IMR-90 (cell line): Measurements from ENCODE around the gene DNAAF6. TPM values are rescaled to one million over a fixed set of nuclear protein-coding genes. Genes with fewer than 3 reads are reported as not detected.
"Not testable (repeated sequence)": the region's sequence is repeated elsewhere in the genome, so short reads cannot be mapped to it uniquely, and the experiment has no call there.

ENCODE experiments used
- ATAC-seq: fragments of 200-7000 bp; cut with Tn5 transposase; 2 replicates; pipeline ENCODE4 v1.9.1; 2020; ENCODE audit warnings: low read depth, mild to moderate bottlenecking, moderate library complexity
- BruUV-seq: library from RNA; stranded (reverse); fragments of 400-500 nt; replicated peaks from 2 replicates; lab custom pipeline; 2021; lab: Mats Ljungman, UMichigan
- CTCF ChIA-PET: fragments of 300-600 bp; formaldehyde crosslinking; extraction: SDS; loops from one replicate; lab custom pipeline; 2021; ENCODE audit warnings: antibody characterized with exemption; lab: Yijun Ruan, JAX
- POLR2A ChIA-PET: fragments of 300-600 bp; sonication (Branson Sonifier 250); formaldehyde crosslinking; loops from one replicate; lab custom pipeline; 2022; ENCODE audit warnings: antibody characterized with exemption; ENCODE audit not compliant: unreplicated experiment; lab: Charles Lee
- DNase-seq: peaks from one replicate; pipeline ENCODE4 v3.0.0; 2013
- H2AFZ ChIP-seq: replicated peaks from 2 replicates; pipeline ENCODE3; 2013; ENCODE audit warnings: low read length, mild to moderate bottlenecking; ENCODE audit not compliant: poor library complexity
- H2AK5ac ChIP-seq: 2 replicates; pipeline ENCODE4 v1.6.1; 2013; ENCODE audit warnings: low read depth, low read length, inconsistent platforms
- H2AK9ac ChIP-seq: replicated peaks from 2 replicates; pipeline ENCODE3; 2013; ENCODE audit warnings: mild to moderate bottlenecking, low read depth, low read length, moderate library complexity; ENCODE audit not compliant: poor library complexity
- H2BK120ac ChIP-seq: 2 replicates; pipeline ENCODE4 v1.6.1; 2013; ENCODE audit warnings: low read depth, low read length, inconsistent platforms
- H2BK15ac ChIP-seq: 3 replicates; pipeline ENCODE4 v1.6.1; 2013; ENCODE audit warnings: low read depth, low read length, inconsistent platforms
- H2BK20ac ChIP-seq: 2 replicates; pipeline ENCODE4 v1.6.1; 2013; ENCODE audit warnings: low read depth, mild to moderate bottlenecking, inconsistent platforms, low read length, moderate library complexity
- H2BK5ac ChIP-seq: 2 replicates; pipeline ENCODE4 v1.6.1; 2013; ENCODE audit warnings: mild to moderate bottlenecking, low read depth, low read length, inconsistent platforms; ENCODE audit not compliant: poor library complexity, severe bottlenecking
- H3K14ac ChIP-seq: replicated peaks from 2 replicates; pipeline ENCODE4 v1.6.1; 2013; ENCODE audit warnings: low read depth, low read length, inconsistent platforms
- H3K18ac ChIP-seq: 2 replicates; pipeline ENCODE4 v1.6.1; 2013; ENCODE audit warnings: low read depth, low read length, control low read depth
- H3K23ac ChIP-seq: 2 replicates; pipeline ENCODE4 v1.6.1; 2013; ENCODE audit warnings: low read depth, low read length, inconsistent platforms
- H3K27ac ChIP-seq: 2 replicates; pipeline ENCODE4 v1.5.1; 2013; ENCODE audit warnings: mild to moderate bottlenecking, control low read depth, low read length; ENCODE audit not compliant: insufficient read depth
- H3K27me3 ChIP-seq: 2 replicates; pipeline ENCODE4 v1.6.1; 2013; ENCODE audit warnings: low read length; ENCODE audit not compliant: control insufficient read depth, insufficient read depth
- H3K36me3 ChIP-seq: 2 replicates; pipeline ENCODE4 v1.6.1; 2013; ENCODE audit warnings: low read length, mixed read lengths; ENCODE audit not compliant: control insufficient read depth, insufficient read depth
- H3K4ac ChIP-seq: 2 replicates; pipeline ENCODE4 v1.6.1; 2013; ENCODE audit warnings: low read depth, low read length, inconsistent platforms
- H3K4me1 ChIP-seq: 2 replicates; pipeline ENCODE4 v1.6.1; 2013; ENCODE audit warnings: low read length, mixed read lengths; ENCODE audit not compliant: control insufficient read depth, insufficient read depth
- H3K4me2 ChIP-seq: 2 replicates; pipeline ENCODE4 v1.6.1; 2013; ENCODE audit warnings: low read depth, mild to moderate bottlenecking, control low read depth, low read length, moderate library complexity
- H3K4me3 ChIP-seq: 2 replicates; pipeline ENCODE4 v1.5.1; 2013; ENCODE audit warnings: low read depth, mild to moderate bottlenecking, control low read depth, low read length, moderate library complexity; ENCODE audit not compliant: insufficient read depth
- H3K56ac ChIP-seq: 2 replicates; pipeline ENCODE4 v1.6.1; 2013; ENCODE audit warnings: low read length, inconsistent platforms; ENCODE audit not compliant: insufficient read depth; ENCODE audit errors: extremely low read depth
- H3K79me1 ChIP-seq, 2 experiments: 2 replicates each; pipeline ENCODE4 v1.6.1; 2013; ENCODE audit warnings: low read length in 2 of 2, inconsistent platforms in 1 of 2, low read depth in 1 of 2
- H3K9ac ChIP-seq: 2 replicates; pipeline ENCODE4 v1.6.1; 2013; ENCODE audit warnings: low read depth, low read length, control low read depth
- H3K9me1 ChIP-seq: 2 replicates; pipeline ENCODE4 v1.6.1; 2013; ENCODE audit warnings: low read length, inconsistent platforms; ENCODE audit not compliant: insufficient read depth
- H3K9me3 ChIP-seq: 2 replicates; pipeline ENCODE4 v1.6.1; 2013; ENCODE audit warnings: low read length; ENCODE audit not compliant: control insufficient read depth, insufficient read depth
- H4K20me1 ChIP-seq: 2 replicates; pipeline ENCODE4 v1.6.1; 2013; ENCODE audit warnings: low read length, inconsistent platforms; ENCODE audit not compliant: insufficient read depth
- H4K5ac ChIP-seq: 2 replicates; pipeline ENCODE4 v1.6.1; 2013; ENCODE audit warnings: mild to moderate bottlenecking, low read depth, low read length, control low read depth
- H4K8ac ChIP-seq, 2 experiments: 2 replicates each; pipeline ENCODE4 v1.6.1; 2013; ENCODE audit warnings: low read depth in 2 of 2, low read length in 2 of 2, control low read depth in 1 of 2, inconsistent platforms in 1 of 2
- H4K91ac ChIP-seq: 2 replicates; pipeline ENCODE4 v1.6.1; 2013; ENCODE audit warnings: low read depth, low read length, inconsistent platforms; ENCODE audit not compliant: insufficient read depth
- ELK1 ChIP-seq: fragments of 150-350 bp; IDR thresholded peaks from 2 replicates; pipeline ENCODE4 v1.6.1; 2016; ENCODE audit warnings: low read depth, mild to moderate bottlenecking, low read length, moderate library complexity, borderline replicate concordance
- MAFK ChIP-seq: IDR thresholded peaks from 2 replicates; pipeline ENCODE4 v1.6.1; 2012; ENCODE audit warnings: low read depth, low read length, improper control_type of control experiment
- MAZ ChIP-seq: IDR thresholded peaks from 2 replicates; pipeline ENCODE4 v1.6.1; 2012; ENCODE audit warnings: low read depth, mild to moderate bottlenecking, low read length, improper control_type of control experiment, moderate library complexity, borderline replicate concordance
- WGBS, 2 experiments: methylation state at CpG; one replicate each; pipeline versions ENCODE4 v1.1.5 to v1.1.7; 2013; ENCODE audit warnings: missing lambda C conversion rate in 2 of 2; ENCODE audit not compliant: insufficient read length in 1 of 2; ENCODE audit errors: extremely low coverage in 2 of 2; 5-methylcytosine and 5-hydroxymethylcytosine counted together
- dilution Hi-C: fragments of 300-500 bp; cut with HindIII; formaldehyde crosslinking; loops from one replicate; pipeline ENCODE4 v1.14.3; 2018; ENCODE audit warnings: low sequenced_read_pairs; ENCODE audit not compliant: unreplicated experiment
- in situ Hi-C: fragments of 300-500 bp; cut with MboI; formaldehyde crosslinking; loops from 3 replicates; pipeline ENCODE4 v1.14.3; 2019; ENCODE audit warnings: low sequenced_read_pairs, inconsistent platforms, mixed read lengths
- intact Hi-C: fragments of 100-400 bp; cut with micrococcal nuclease; formaldehyde crosslinking; loops from 2 replicates; pipeline ENCODE4 v1.10.0; 2022
- polyA plus RNA-seq, 3 experiments: library from polyadenylated mRNA; depleted of rRNA; stranded (reverse); fragments of >200 nt; gene quantifications; 2 replicates each; pipeline ENCODE4 v1.2.3, GENCODE V29; 2012; ENCODE audit warnings: low replicate concordance in 1 of 3
- total RNA-seq: library from RNA; depleted of rRNA; stranded (reverse); fragments of >200 nt; gene quantifications from 2 replicates; pipeline ENCODE4 v1.2.3, GENCODE V29; 2012

DNAAF6 gene
- total and polyA plus RNA-seq, 2 of the 4 experiments (the other 2 are of a cell fraction): not detected

GRCh38 chrX:107205770-107206696 lies at the start of gene DNAAF6, which contains the start of gene NUP62CL (continued):
- TF ChIP-seq ELK1: no peak
- TF ChIP-seq MAZ: no peak
- TF ChIP-seq MAFK: no peak

- H4K20me1 ChIP-seq, H3K56ac ChIP-seq, H3K18ac ChIP-seq, H3K27ac ChIP-seq, H3K9me3 ChIP-seq, H3K4me3 ChIP-seq, dilution Hi-C loops, H2BK20ac ChIP-seq, H2BK5ac ChIP-seq, in situ Hi-C loops, H3K4ac ChIP-seq, H3K9ac ChIP-seq, H3K9me1 ChIP-seq, H3K4me2 ChIP-seq, H2BK15ac ChIP-seq, CTCF ChIA-PET, ATAC-seq, H4K8ac ChIP-seq, H2AFZ ChIP-seq, BruUV-seq, H4K91ac ChIP-seq, H3K36me3 ChIP-seq, H2BK120ac ChIP-seq, H3K14ac ChIP-seq, H3K4me1 ChIP-seq, intact Hi-C loops, H4K5ac ChIP-seq, DNase-seq, H3K79me1 ChIP-seq, H2AK9ac ChIP-seq, H3K27me3 ChIP-seq, H3K23ac ChIP-seq, POLR2A ChIA-PET, H2AK5ac ChIP-seq: not testable (repeated sequence)
- no CpG with 5 or more reads among the region's 4 CpGs for WGBS, 2 experiments
These were observed 48.8 kb upstream of the DNAAF6 start for GRCh38 chrX:107157618-107158017.
